H1 (cell line): ENCODE data around the gene ATP11A. TPM values are rescaled to one million over a fixed set of nuclear protein-coding genes. Genes with fewer than 3 reads are reported as not detected.

Experiments used
- CTCF ChIA-PET: fragments of 300-600 bp; sonication (Branson Sonifier 250); formaldehyde crosslinking; loops from one replicate; lab custom pipeline; 2021; ENCODE audit not compliant: partially characterized antibody; lab: Charles Lee
- POLR2A ChIA-PET: fragments of 300-600 bp; sonication (Branson Sonifier 250); formaldehyde crosslinking; loops from one replicate; lab custom pipeline; 2021; ENCODE audit warnings: inconsistent platforms; ENCODE audit not compliant: partially characterized antibody; lab: Charles Lee
- DNase-seq, 2 experiments: peaks; one replicate each; pipeline versions ENCODE4 v3.0.0 to v3.0.0-alpha.2; 2010 to 2022; ENCODE audit warnings: low spot score in 2 of 2, low read depth in 1 of 2, mixed read lengths in 1 of 2
- FAIRE-seq: peaks from 2 replicates; lab custom pipeline; 2011; peaks lifted over from hg19 to GRCh38; lab: Jason Lieb, UNC
- H2AFZ ChIP-seq: 2 replicates; pipeline ENCODE4 v1.8.1; 2012; ENCODE audit warnings: low read length, inconsistent platforms
- H2AK5ac ChIP-seq: 2 replicates; pipeline ENCODE4 v1.6.1; 2013; ENCODE audit warnings: low read depth, low read length
- H2BK120ac ChIP-seq: replicated peaks from 2 replicates; pipeline ENCODE3; 2013; ENCODE audit warnings: low read depth, low read length, inconsistent platforms
- H2BK12ac ChIP-seq: 2 replicates; pipeline ENCODE4 v1.6.1; 2013; ENCODE audit warnings: low read depth, low read length
- H2BK15ac ChIP-seq: 2 replicates; pipeline ENCODE4 v1.6.1; 2013; ENCODE audit warnings: low read length
- H2BK20ac ChIP-seq: 2 replicates; pipeline ENCODE4 v1.6.1; 2013; ENCODE audit warnings: low read length
- H2BK5ac ChIP-seq: 2 replicates; pipeline ENCODE4 v1.6.1; 2013; ENCODE audit warnings: low read depth, low read length
- H3K14ac ChIP-seq: 2 replicates; pipeline ENCODE4 v1.6.1; 2013; ENCODE audit warnings: inconsistent platforms; ENCODE audit not compliant: insufficient read length
- H3K18ac ChIP-seq: 2 replicates; pipeline ENCODE4 v1.6.1; 2013; ENCODE audit warnings: low read length; ENCODE audit errors: extremely low read depth
- H3K23ac ChIP-seq: 2 replicates; pipeline ENCODE4 v1.6.1; 2013; ENCODE audit warnings: inconsistent platforms; ENCODE audit not compliant: insufficient read length
- H3K23me2 ChIP-seq: 2 replicates; pipeline ENCODE4 v1.6.1; 2013; ENCODE audit warnings: low read depth, low read length
- H3K27ac ChIP-seq: 2 replicates; pipeline ENCODE4 v1.6.1; 2011; ENCODE audit warnings: low read depth, low read length, inconsistent platforms
- H3K27me3 ChIP-seq, 4 experiments: replicated peaks in 1 of 4; 1 replicate in 1 of 4; 2 replicates in 3 of 4; pipeline versions ENCODE4 v1.6.1 to v1.8.1; 2011 to 2013; ENCODE audit warnings: low read length in 3 of 4, mild to moderate bottlenecking in 3 of 4, inconsistent platforms in 2 of 4, mixed read lengths in 2 of 4, moderate library complexity in 1 of 4; ENCODE audit not compliant: control insufficient read depth in 3 of 4, insufficient read depth in 3 of 4; ENCODE audit errors: extremely low read depth in 1 of 4
- H3K36me3 ChIP-seq, 4 experiments: 2 replicates each; pipeline versions ENCODE4 v1.6.1 to v1.8.1; 2011 to 2013; ENCODE audit warnings: mild to moderate bottlenecking in 4 of 4, low read length in 3 of 4, moderate library complexity in 2 of 4, control low read depth in 1 of 4, inconsistent platforms in 1 of 4; ENCODE audit not compliant: insufficient read depth in 4 of 4, control insufficient read depth in 2 of 4
- H3K4ac ChIP-seq: replicated peaks from 2 replicates; pipeline ENCODE3; 2013; ENCODE audit warnings: low read length, low read depth, mixed read lengths, inconsistent platforms; ENCODE audit not compliant: insufficient read length
- H3K4me1 ChIP-seq, 4 experiments: replicated peaks in 1 of 4; 1 replicate in 1 of 4; 2 replicates in 3 of 4; pipeline versions ENCODE4 v1.6.1 to v1.8.1; 2011 to 2013; ENCODE audit warnings: low read length in 3 of 4, inconsistent platforms in 2 of 4, mixed read lengths in 1 of 4; ENCODE audit not compliant: insufficient read depth in 4 of 4, control insufficient read depth in 3 of 4
- H3K4me2 ChIP-seq, 2 experiments: 2 replicates each; pipeline versions ENCODE4 v1.6.1 to v1.8.1; 2011 to 2013; ENCODE audit warnings: low read depth in 2 of 2, low read length in 2 of 2, control low read depth in 1 of 2, inconsistent platforms in 1 of 2, mild to moderate bottlenecking in 1 of 2; ENCODE audit not compliant: insufficient read depth in 1 of 2
- H3K4me3 ChIP-seq, 4 experiments: fragments of 200-600, 300-600 bp in 1 of 4; sonication (generic), shearing (Covaris generic), sonication (Bioruptor Twin) in 1 of 4; 2 replicates each; pipeline versions ENCODE4 v1.5.1 to v1.8.1; 2011 to 2016; ENCODE audit warnings: low read length in 4 of 4, low read depth in 3 of 4, control low read depth in 2 of 4, inconsistent platforms in 2 of 4, mild to moderate bottlenecking in 2 of 4, mixed read lengths in 1 of 4, moderate library complexity in 1 of 4; ENCODE audit not compliant: insufficient read depth in 2 of 4; ENCODE audit errors: extremely low read depth in 1 of 4
- H3K56ac ChIP-seq: replicated peaks from 2 replicates; pipeline ENCODE3; 2013; ENCODE audit warnings: low read depth, mild to moderate bottlenecking, mixed read lengths, low read length, inconsistent platforms; ENCODE audit not compliant: insufficient read length
- H3K79me1 ChIP-seq: 2 replicates; pipeline ENCODE4 v1.6.1; 2013; ENCODE audit warnings: low read depth, low read length, control low read depth
- H3K79me2 ChIP-seq, 2 experiments: 2 replicates each; pipeline versions ENCODE4 v1.6.1 to v1.8.1; 2012 to 2013; ENCODE audit warnings: low read length in 2 of 2, mild to moderate bottlenecking in 2 of 2, inconsistent platforms in 1 of 2; ENCODE audit not compliant: insufficient read depth in 2 of 2, control insufficient read depth in 1 of 2
- H3K9ac ChIP-seq, 4 experiments: replicated peaks in 1 of 4; 1 replicate in 1 of 4; 2 replicates in 3 of 4; pipeline versions ENCODE4 v1.6.1 to v1.8.1; 2011 to 2013; ENCODE audit warnings: low read depth in 3 of 4, low read length in 3 of 4, control low read depth in 2 of 4, mild to moderate bottlenecking in 2 of 4, moderate library complexity in 2 of 4, inconsistent platforms in 1 of 4; ENCODE audit errors: extremely low read depth in 1 of 4
- H3K9me3 ChIP-seq, 2 experiments: 2 replicates each; pipeline versions ENCODE4 v1.6.1 to v1.8.1; 2012 to 2013; ENCODE audit warnings: mild to moderate bottlenecking in 2 of 2, moderate library complexity in 2 of 2, control low read depth in 1 of 2, inconsistent platforms in 1 of 2, low read depth in 1 of 2, low read length in 1 of 2, mixed read lengths in 1 of 2; ENCODE audit not compliant: insufficient read depth in 2 of 2
- H4K20me1 ChIP-seq, 2 experiments: replicated peaks in 1 of 2; 2 replicates each; pipeline versions ENCODE3 to v1.8.1; 2011 to 2013; ENCODE audit warnings: inconsistent platforms in 2 of 2, low read length in 2 of 2, mild to moderate bottlenecking in 1 of 2; ENCODE audit not compliant: insufficient read depth in 2 of 2, control insufficient read depth in 1 of 2
- H4K5ac ChIP-seq: 2 replicates; pipeline ENCODE4 v1.6.1; 2013; ENCODE audit warnings: low read length, low read depth, mixed read lengths, inconsistent platforms; ENCODE audit not compliant: insufficient read length
- H4K8ac ChIP-seq: 2 replicates; pipeline ENCODE4 v1.8.0; 2013; ENCODE audit warnings: mild to moderate bottlenecking, moderate library complexity, low read length, inconsistent platforms; ENCODE audit not compliant: insufficient read depth; ENCODE audit errors: extremely low read depth
- H4K91ac ChIP-seq: replicated peaks from 2 replicates; pipeline ENCODE3; 2013; ENCODE audit warnings: low read length, mixed read lengths, inconsistent platforms; ENCODE audit not compliant: insufficient read length
- CBX5 ChIP-seq: fragments of 300-800, 300-1000 bp; sonication (generic); IDR thresholded peaks from 2 replicates; pipeline ENCODE4 v1.7.1; 2016; ENCODE audit warnings: antibody characterized with exemption, low read length, low read depth
- CHD2 ChIP-seq: IDR thresholded peaks from 2 replicates; pipeline ENCODE4 v1.6.1; 2012; ENCODE audit warnings: low read length, improper control_type of control experiment
- CREB1 ChIP-seq: IDR thresholded peaks from 2 replicates; pipeline ENCODE4 v1.6.1; 2012; ENCODE audit warnings: inconsistent platforms
- HDAC2 ChIP-seq, 2 experiments: fragments of 300-600 bp in 1 of 2; sonication (generic) in 1 of 2; IDR thresholded peaks; 2 replicates each; pipeline ENCODE4 v1.6.1; 2011 to 2012; ENCODE audit warnings: low read depth in 2 of 2, low read length in 2 of 2, mild to moderate bottlenecking in 2 of 2, moderate library complexity in 2 of 2, borderline replicate concordance in 1 of 2, inconsistent platforms in 1 of 2
- HDAC6 ChIP-seq: IDR thresholded peaks from one replicate; pipeline ENCODE4 v1.7.1; 2012; ENCODE audit warnings: low read depth, mild to moderate bottlenecking, inconsistent platforms, low read length, moderate library complexity
- JUN ChIP-seq: IDR thresholded peaks from 2 replicates; pipeline ENCODE4 v1.6.1; 2011; ENCODE audit warnings: low read depth, mild to moderate bottlenecking, improper control_type of control experiment, low read length
- KDM1A ChIP-seq: fragments of 200-600, 300-600 bp; sonication (generic); IDR thresholded peaks from 2 replicates; pipeline ENCODE4 v1.7.1; 2016; ENCODE audit warnings: mild to moderate bottlenecking, low read length, borderline replicate concordance
- MAFK ChIP-seq: IDR thresholded peaks from 2 replicates; pipeline ENCODE4 v1.6.1; 2012; ENCODE audit warnings: low read depth, mild to moderate bottlenecking, improper control_type of control experiment, low read length
- MAX ChIP-seq: IDR thresholded peaks from 2 replicates; pipeline ENCODE4 v1.6.1; 2012; ENCODE audit warnings: inconsistent platforms
- SIX5 ChIP-seq: IDR thresholded peaks from 2 replicates; pipeline ENCODE4 v1.6.1; 2011; ENCODE audit warnings: mild to moderate bottlenecking, low read depth, low read length
- WGBS, 2 experiments: shearing (Covaris generic) in 1 of 2; methylation state at CpG; one replicate each; pipeline versions ENCODE4 v1.1.6 to v1.1.7; 2013 to 2015; ENCODE audit warnings: low lambda C conversion rate in 2 of 2, mixed read lengths in 2 of 2, inconsistent platforms in 1 of 2, low coverage in 1 of 2, missing lambda C conversion rate in 1 of 2; ENCODE audit not compliant: insufficient replicate concordance in 2 of 2, insufficient coverage in 1 of 2, insufficient read length in 1 of 2; ENCODE audit errors: extremely low coverage in 1 of 2, missing lambda C conversion rate in 1 of 2; 5-methylcytosine and 5-hydroxymethylcytosine counted together
- polyA plus RNA-seq, 7 experiments: library from polyadenylated mRNA; depleted of rRNA in 3 of 7; stranded (reverse) in 5 of 7; unstranded in 2 of 7; fragments of >200 nt in 5 of 7; fragments of 200-250 nt in 2 of 7; gene quantifications; 1 replicate in 5 of 7; 2 replicates in 1 of 7; 4 replicates in 1 of 7; pipeline versions ENCODE4 v1.2.1 to v1.2.3, GENCODE V29; 2011 to 2013; ENCODE audit warnings: missing spikeins in 2 of 7, mixed read lengths in 2 of 7
- total RNA-seq: library from RNA; stranded (reverse); fragmentation: NEBNext Ultra II Directional; extraction: Animal tissue kit (Norgen Biotek cat#: 25700); gene quantifications from 2 replicates; pipeline ENCODE4 v1.2.1, GENCODE V29; 2021
- TF ChIP-seq, protein P1 (sequence below): IDR thresholded peaks from 2 replicates; pipeline ENCODE4 v1.6.1; 2011; ENCODE audit warnings: low read depth, mild to moderate bottlenecking, low read length; ENCODE audit not compliant: insufficient read depth
- TF ChIP-seq, protein P2 (sequence below): IDR thresholded peaks from 2 replicates; pipeline ENCODE4 v1.6.1; 2011; ENCODE audit warnings: low read length, improper control_type of control experiment

Gene ATP11A
- total and polyA plus RNA-seq, 2 of the 8 experiments (the other 6 are each of a cell fraction or from before 2014, with no cell fraction given): 28.8 to 72.9 TPM

- Histone ChIP-seq H3K4me2 (no peak overlapping the region), H2AK5ac (no peak overlapping the region), H2BK20ac (no peak overlapping the region), H4K91ac (no peak overlapping the region), H3K79me1 (peaks cover 3% of the 10 kb centered on the region), H3K56ac (no peak overlapping the region), H3K36me3 (peaks cover 0 to 14% (median 0%) of the 10 kb centered on the region in 4 experiments; a peak in 2 of 8 replicates), H3K9ac (no peak overlapping the region), H3K4me1 (peaks cover 10 to 35% (median 19%) of the 10 kb centered on the region in 4 experiments; a peak in 6 of 7 replicates), H2BK120ac (no peak overlapping the region), H4K8ac (no peak overlapping the region), H3K27me3 (no peaks in the 10 kb centered on the region), H3K4ac (no peak overlapping the region), H3K23me2 (peaks cover 3% of the 10 kb centered on the region; the same call in 1 of the 2 replicates), H3K9me3 (no peaks in the 10 kb centered on the region), H2BK5ac (no peak overlapping the region), H3K79me2 (peaks cover 0 to 30% of the 10 kb centered on the region in 2 experiments; a peak in 2 of 4 replicates), H2BK15ac (no peak overlapping the region), H2BK12ac (no peak overlapping the region), H3K14ac (no peak overlapping the region), H3K4me3 (no peak overlapping the region), H2AFZ (no peak overlapping the region), H3K18ac (no peak overlapping the region), H4K20me1 (peaks cover 0 to 9% of the 10 kb centered on the region in 2 experiments), H4K5ac (no peak overlapping the region), H3K23ac (no peak overlapping the region), H3K27ac (no peak overlapping the region)
- FAIRE-seq (no peak), DNase-seq (no peak)
- WGBS, 2 experiments: 83% methylated on average over 6 of the region's 6 CpGs; no CpG with 5 or more reads in 1 of the 2 experiments
- ChIA-PET POLR2A (interaction anchor here (1.2 to 5.9 kb wide), 4 partner anchors 10 to 17 kb away, joined by 3 to 44 read pairs (median 11); no protein-coding TSS in a partner anchor), CTCF (interaction anchor here (1.4 to 3.0 kb wide), 3 partner anchors 10 to 35 kb away, joined by 4 to 12 read pairs (median 4); no protein-coding TSS in a partner anchor)
- TF ChIP-seq CBX5 (no peak), MAFK (no peak), CREB1 (no peak), SIX5 (no peak), HDAC6 (no peak), MAX (no peak), JUN (no peak), HDAC2 (IDR thresholded peaks at IDR 0.05; ENCODE audit: borderline replicate concordance in 1 of 2, low read depth in 2 of 2, low read length in 2 of 2) (no peak), CHD2 (no peak), KDM1A (no peak)
- TF ChIP-seq, protein P1, sequence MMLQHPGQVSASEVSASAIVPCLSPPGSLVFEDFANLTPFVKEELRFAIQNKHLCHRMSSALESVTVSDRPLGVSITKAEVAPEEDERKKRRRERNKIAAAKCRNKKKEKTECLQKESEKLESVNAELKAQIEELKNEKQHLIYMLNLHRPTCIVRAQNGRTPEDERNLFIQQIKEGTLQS: no peak
- TF ChIP-seq, protein P2, sequence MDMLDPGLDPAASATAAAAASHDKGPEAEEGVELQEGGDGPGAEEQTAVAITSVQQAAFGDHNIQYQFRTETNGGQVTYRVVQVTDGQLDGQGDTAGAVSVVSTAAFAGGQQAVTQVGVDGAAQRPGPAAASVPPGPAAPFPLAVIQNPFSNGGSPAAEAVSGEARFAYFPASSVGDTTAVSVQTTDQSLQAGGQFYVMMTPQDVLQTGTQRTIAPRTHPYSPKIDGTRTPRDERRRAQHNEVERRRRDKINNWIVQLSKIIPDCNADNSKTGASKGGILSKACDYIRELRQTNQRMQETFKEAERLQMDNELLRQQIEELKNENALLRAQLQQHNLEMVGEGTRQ: no peak
Measured at GRCh38 chr13:112907871-112908331, 218.1 kb downstream of the ATP11A start.
